Measurements from ENCODE around the gene OVCA2. TPM values are rescaled to one million over a fixed set of nuclear protein-coding genes. Genes with fewer than 3 reads are reported as not detected.

The OVCA2 gene
- total RNA-seq, 2 donors from 2014 or later = 17.1 to 36.3 TPM

GRCh38 chr17:2029911-2030778 is 11.7 kb upstream of the OVCA2 start, which contains the start of gene DPH1:
Gene DPH1 (plus strand): TSS chr17:2030153. CDS start chr17:2030170, 17 bp downstream.
- DNase-seq (peak; percentile 89 to 92 (median 91)), ATAC-seq (peak; percentile 84)
- Histone ChIP-seq H3K36me3 (replicated peaks in 1 of 2; ENCODE audit: insufficient read depth in 1 of 2, low read depth in 2 of 2) (no peaks in the 10 kb centered on the region), H3K27me3 (no peaks in the 10 kb centered on the region), H3K4me3 (peak within 1 kb of the TSS; percentile 66 to 100), H3K27ac (peak within 1 kb of the TSS; percentile 6 to 75 (median 35)), H3K9me3 (no peaks in the 10 kb centered on the region), H3K4me1 (peaks cover 38% of the 10 kb centered on the region)
- TF ChIP-seq POLR2A (IDR thresholded peaks at IDR 0.05) = peak; percentile 27 to 76 (median 72)
- TF ChIP-seq CTCF (IDR thresholded peaks at IDR 0.05) = peak in 2 of 7 experiments; percentile 7 to 29
- WGBS, 2 donors = 1 to 7% methylated on average over 11 to 59 of the region's 59 CpGs
- intact Hi-C loops (cut with DNase I) = loop anchor here (5.0 kb wide), 1 partner anchor 123 kb away; no protein-coding TSS in a partner anchor

- Histone ChIP-seq H3K4me3 (peak overlapping the region; percentile 66 to 100), H3K9me3 (no peaks in the 10 kb centered on the region), H3K27ac (peak overlapping the region in 1 of 4 donors; percentile 6), H3K27me3 (no peaks in the 10 kb centered on the region), H3K36me3 (replicated peaks in 1 of 2; ENCODE audit: insufficient read depth in 1 of 2, low read depth in 2 of 2) (peaks cover 0 to under 1% of the 10 kb centered on the region in 2 donors), H3K4me1 (peaks cover 32% of the 10 kb centered on the region)
- peak in 3 of 7 experiments; percentile 39 to 44 (median 41) for TF ChIP-seq CTCF (IDR thresholded peaks at IDR 0.05)
- no peak for TF ChIP-seq POLR2A (IDR thresholded peaks at IDR 0.05)
- ATAC-seq (no peak), DNase-seq (peak in 1 of 4 donors; percentile 45)
- 14 to 20% methylated on average over 8 to 10 of the region's 10 CpGs for WGBS, 2 donors
- intact Hi-C loops (cut with DNase I) = no loop called here
Observed at GRCh38 chr17:2030779-2031163, 11.1 kb upstream of the OVCA2 start.

GRCh38 chr17:2033153-2033552 is 8.7 kb upstream of the OVCA2 start:
- Histone ChIP-seq H3K4me3 (no peak overlapping the region), H3K27ac (no peak overlapping the region), H3K4me1 (peaks cover 25% of the 10 kb centered on the region), H3K9me3 (no peaks in the 10 kb centered on the region), H3K36me3 (replicated peaks in 1 of 2; ENCODE audit: insufficient read depth in 1 of 2, low read depth in 2 of 2) (peaks cover 0 to 13% of the 10 kb centered on the region in 2 donors), H3K27me3 (no peaks in the 10 kb centered on the region)
- DNase-seq = no peak
- intact Hi-C loops (cut with DNase I) = no loop called here
- no peak for ATAC-seq
- TF ChIP-seq POLR2A (IDR thresholded peaks at IDR 0.05) (no peak), CTCF (IDR thresholded peaks at IDR 0.05) (no peak)
- 83 to 85% methylated on average over 3 to 7 of the region's 7 CpGs for WGBS, 2 donors

- peaks cover 25% of the 10 kb centered on the region for H3K4me1 ChIP-seq
- no peaks in the 10 kb centered on the region for H3K27me3 ChIP-seq
- no peak overlapping the region for H3K4me3 ChIP-seq
- ATAC-seq (no peak), DNase-seq (no peak)
- TF ChIP-seq CTCF (IDR thresholded peaks at IDR 0.05) (no peak), POLR2A (IDR thresholded peaks at IDR 0.05) (no peak)
- 67 to 73% methylated on average over 2 to 7 of the region's 7 CpGs for WGBS, 2 donors
- H3K27ac ChIP-seq = no peak overlapping the region
- H3K36me3 ChIP-seq (replicated peaks in 1 of 2; ENCODE audit: insufficient read depth in 1 of 2, low read depth in 2 of 2) = peaks cover 0 to 13% of the 10 kb centered on the region in 2 donors
- intact Hi-C loops (cut with DNase I) = no loop called here
- no peaks in the 10 kb centered on the region for H3K9me3 ChIP-seq
Observed at GRCh38 chr17:2034157-2034556, 7.7 kb upstream of the OVCA2 start.

Data from body of pancreas (tissue), 4 donors.